Measurements from ENCODE around the gene ERLIN1.
A peak's percentile ranks its signal among the peaks of the same experiment; 100 is the strongest.

Gene ERLIN1

GRCh38 chr10:100131571-100131970 lies 54.3 kb downstream of the ERLIN1 start:
- no peak for DNase-seq

- DNase-seq, result no peak
Measured at GRCh38 chr10:100130831-100131230, 55.0 kb downstream of the ERLIN1 start.

GRCh38 chr10:100129424-100129823 lies 56.4 kb downstream of the ERLIN1 start:
- peak; percentile 51 for DNase-seq

- DNase-seq, result no peak
Measured at GRCh38 chr10:100128951-100129350, 56.9 kb downstream of the ERLIN1 start.

- peak; percentile 21 for DNase-seq
Measured at GRCh38 chr10:100125335-100125734, 60.5 kb downstream of the ERLIN1 start.

GRCh38 chr10:100124097-100124496 lies 61.7 kb downstream of the ERLIN1 start:
- no peak for DNase-seq

- DNase-seq, result no peak
Measured at GRCh38 chr10:100122780-100123179, 63.0 kb downstream of the ERLIN1 start.

- no peak for DNase-seq
Measured at GRCh38 chr10:100120550-100120949, 65.3 kb downstream of the ERLIN1 start.

GRCh38 chr10:100119726-100120125 lies 66.1 kb downstream of the ERLIN1 start:
- no peak for DNase-seq

- no peak for DNase-seq
Measured at GRCh38 chr10:100114976-100115770, 70.7 kb downstream of the ERLIN1 start.

- DNase-seq, result no peak
Measured at GRCh38 chr10:100114460-100114859, 71.4 kb downstream of the ERLIN1 start.

GRCh38 chr10:100109670-100110069 lies 76.2 kb downstream of the ERLIN1 start:
- peak; percentile 14 for DNase-seq

- no peak for DNase-seq
Measured at GRCh38 chr10:100106865-100107264, 79.0 kb downstream of the ERLIN1 start.

GRCh38 chr10:100104300-100104699 lies 81.5 kb downstream of the ERLIN1 start:
- no peak for DNase-seq

- no peak for DNase-seq
Measured at GRCh38 chr10:100103581-100103980, 82.2 kb downstream of the ERLIN1 start.

- no peak for DNase-seq
Measured at GRCh38 chr10:100101192-100102076, 84.4 kb downstream of the ERLIN1 start.

- DNase-seq, result peak; percentile 44
Measured at GRCh38 chr10:100100651-100101184, 85.1 kb downstream of the ERLIN1 start.
